ENCODE results near the gene ERGIC3. TPM values are rescaled to one million over a fixed set of nuclear protein-coding genes. Genes with fewer than 3 reads are reported as not detected.

The ERGIC3 gene
- total RNA-seq, 4 donors from 2014 or later: 106 to 199 (median 153) TPM

GRCh38 chr20:35499271-35499670, 42.6 kb upstream of the ERGIC3 start:
- Histone ChIP-seq H3K4me1 (no peaks in the 10 kb centered on the region), H3K27me3 (no peaks in the 10 kb centered on the region), H3K9me3 (no peaks in the 10 kb centered on the region), H3K27ac (no peak overlapping the region), H3K4me3 (no peak overlapping the region), H3K36me3 (peaks cover 0 to 100% (median 49%) of the 10 kb centered on the region in 3 donors)
- no peak for DNase-seq (ENCODE audit: low spot score in 2 of 2)
- no peak for TF ChIP-seq POLR2A (IDR thresholded peaks at IDR 0.05)
- TF ChIP-seq CTCF (IDR thresholded peaks at IDR 0.05): no peak
- TF ChIP-seq EP300 (IDR thresholded peaks at IDR 0.05): no peak
- 80 to 86% methylated on average over 1 of the region's 1 CpG for WGBS, 2 donors

GRCh38 chr20:35502352-35502751, 39.5 kb upstream of the ERGIC3 start:
- TF ChIP-seq EP300 (IDR thresholded peaks at IDR 0.05) (no peak), CTCF (IDR thresholded peaks at IDR 0.05) (no peak), POLR2A (IDR thresholded peaks at IDR 0.05) (no peak)
- WGBS, 2 donors: 76 to 83% methylated on average over 8 of the region's 8 CpGs
- DNase-seq (ENCODE audit: low spot score in 2 of 2): no peak
- Histone ChIP-seq H3K4me3 (no peak overlapping the region), H3K4me1 (no peaks in the 10 kb centered on the region), H3K36me3 (peaks cover 0 to 99% (median 32%) of the 10 kb centered on the region in 3 donors), H3K27me3 (no peaks in the 10 kb centered on the region), H3K9me3 (no peaks in the 10 kb centered on the region), H3K27ac (no peak overlapping the region)

- H3K27ac ChIP-seq: no peak overlapping the region
- H3K27me3 ChIP-seq: no peaks in the 10 kb centered on the region
- TF ChIP-seq POLR2A (IDR thresholded peaks at IDR 0.05): no peak
- TF ChIP-seq CTCF (IDR thresholded peaks at IDR 0.05): no peak
- TF ChIP-seq EP300 (IDR thresholded peaks at IDR 0.05): no peak
- no peak for DNase-seq (ENCODE audit: low spot score in 2 of 2)
- no peaks in the 10 kb centered on the region for H3K4me1 ChIP-seq
- H3K4me3 ChIP-seq: no peak overlapping the region
- H3K9me3 ChIP-seq: no peaks in the 10 kb centered on the region
- WGBS, 2 donors: 94 to 95% methylated on average over 10 of the region's 10 CpGs
- H3K36me3 ChIP-seq: peaks cover 0 to 99% (median 33%) of the 10 kb centered on the region in 3 donors
These were observed 38.6 kb upstream of the ERGIC3 start for GRCh38 chr20:35503281-35503680.

- peaks cover 0 to 99% (median 38%) of the 10 kb centered on the region in 3 donors for H3K36me3 ChIP-seq
- H3K9me3 ChIP-seq: no peaks in the 10 kb centered on the region
- H3K4me1 ChIP-seq: no peaks in the 10 kb centered on the region
- no peaks in the 10 kb centered on the region for H3K27me3 ChIP-seq
- no peak for TF ChIP-seq EP300 (IDR thresholded peaks at IDR 0.05)
- WGBS, 2 donors: 71 to 84% methylated on average over 13 to 16 of the region's 16 CpGs
- no peak overlapping the region for H3K27ac ChIP-seq
- H3K4me3 ChIP-seq: no peak overlapping the region
- DNase-seq (ENCODE audit: low spot score in 2 of 2): no peak
These were observed 37.9 kb upstream of the ERGIC3 start for GRCh38 chr20:35503841-35504561.

- H3K27me3 ChIP-seq: no peaks in the 10 kb centered on the region
- peaks cover 0 to 99% (median 45%) of the 10 kb centered on the region in 3 donors for H3K36me3 ChIP-seq
- 90 to 96% methylated on average over 5 of the region's 5 CpGs for WGBS, 2 donors
These were observed 37.1 kb upstream of the ERGIC3 start for GRCh38 chr20:35504751-35505150.

More at GRCh38 chr20:35504751-35505150, 37.1 kb upstream of the ERGIC3 start:
- DNase-seq (ENCODE audit: low spot score in 2 of 2): no peak
- TF ChIP-seq CTCF (IDR thresholded peaks at IDR 0.05): no peak
- TF ChIP-seq POLR2A (IDR thresholded peaks at IDR 0.05): no peak
- no peak for TF ChIP-seq EP300 (IDR thresholded peaks at IDR 0.05)
- H3K27ac ChIP-seq: no peak overlapping the region
- H3K4me3 ChIP-seq: no peak overlapping the region
- no peaks in the 10 kb centered on the region for H3K9me3 ChIP-seq
- no peaks in the 10 kb centered on the region for H3K4me1 ChIP-seq
